Endothelial cell of umbilical vein (primary cell): Measurements from ENCODE around the gene TNIP1. TPM values are rescaled to one million over a fixed set of nuclear protein-coding genes. Genes with fewer than 3 reads are reported as not detected.

Experiments used
- BruUV-seq: library from RNA; stranded (reverse); fragments of 400-500 nt; replicated peaks from 2 replicates; lab custom pipeline; 2021; lab: Mats Ljungman, UMichigan
- CTCF ChIA-PET: fragments of 300-600, 350-600 bp; sonication (Branson Sonifier 250); formaldehyde crosslinking; loops from one replicate; lab custom pipeline; 2021; ENCODE audit warnings: antibody characterized with exemption, inconsistent platforms; lab: Charles Lee
- POLR2A ChIA-PET: fragments of 300-600, 350-600 bp; sonication (Branson Sonifier 250); formaldehyde crosslinking; loops from one replicate; lab custom pipeline; 2021; ENCODE audit warnings: antibody characterized with exemption, inconsistent platforms; lab: Charles Lee
- DNase-seq: peaks from one replicate; pipeline ENCODE4 v3.0.0-alpha.2; 2011; ENCODE audit warnings: low read depth, low spot score
- FAIRE-seq: peaks from 2 replicates; lab custom pipeline; 2011; peaks lifted over from hg19 to GRCh38; lab: Jason Lieb, UNC
- H2AFZ ChIP-seq: 2 replicates; pipeline ENCODE4 v1.6.0; 2012; ENCODE audit warnings: low read depth, low read length, control low read depth, inconsistent platforms
- H3K27ac ChIP-seq: 2 replicates; pipeline ENCODE4 v1.5.1; 2011; ENCODE audit warnings: low read depth, mild to moderate bottlenecking, control low read depth, low read length, moderate library complexity; ENCODE audit not compliant: insufficient read depth
- H3K27me3 ChIP-seq, 2 experiments: 2 replicates each; pipeline versions ENCODE4 v1.6.0 to v1.6.1; 2011; ENCODE audit warnings: low read length in 2 of 2, mixed read lengths in 1 of 2; ENCODE audit not compliant: control insufficient read depth in 2 of 2, insufficient read depth in 2 of 2
- H3K36me3 ChIP-seq, 2 experiments: 2 replicates in 1 of 2; 3 replicates in 1 of 2; pipeline ENCODE4 v1.5.1; 2011; ENCODE audit warnings: low read length in 2 of 2, mild to moderate bottlenecking in 1 of 2, moderate library complexity in 1 of 2; ENCODE audit not compliant: control insufficient read depth in 2 of 2, insufficient read depth in 2 of 2; ENCODE audit errors: extremely low read depth in 1 of 2
- H3K4me1 ChIP-seq: 3 replicates; pipeline ENCODE4 v1.5.1; 2011; ENCODE audit warnings: mild to moderate bottlenecking, low read length; ENCODE audit not compliant: control insufficient read depth, insufficient read depth; ENCODE audit errors: extremely low read depth
- H3K4me2 ChIP-seq: 2 replicates; pipeline ENCODE4 v1.6.1; 2011; ENCODE audit warnings: low read length, control low read depth, mixed read lengths; ENCODE audit not compliant: insufficient read depth
- H3K4me3 ChIP-seq, 3 experiments: fragments of 200-600 bp in 1 of 3; sonication (generic), shearing (Covaris generic) in 1 of 3; replicated peaks in 1 of 3; 2 replicates each; pipeline ENCODE4 v1.5.1; 2011 to 2016; ENCODE audit warnings: control low read depth in 3 of 3, low read length in 3 of 3, mild to moderate bottlenecking in 2 of 3, inconsistent platforms in 1 of 3, low read depth in 1 of 3, moderate library complexity in 1 of 3; ENCODE audit not compliant: insufficient read depth in 1 of 3
- H3K79me2 ChIP-seq: 2 replicates; pipeline ENCODE4 v1.6.0; 2012; ENCODE audit warnings: low read length, inconsistent platforms; ENCODE audit not compliant: control insufficient read depth, insufficient read depth
- H3K9ac ChIP-seq: replicated peaks from 2 replicates; pipeline ENCODE3; 2011; ENCODE audit warnings: low read length, control low read depth; ENCODE audit not compliant: insufficient read depth; ENCODE audit errors: extremely low read depth
- H3K9me1 ChIP-seq: replicated peaks from 3 replicates; pipeline ENCODE4 v1.6.0; 2011; ENCODE audit warnings: mild to moderate bottlenecking, low read length; ENCODE audit not compliant: control insufficient read depth, insufficient read depth; ENCODE audit errors: extremely low read depth
- H3K9me3 ChIP-seq: replicated peaks from 2 replicates; pipeline ENCODE4 v1.5.1; 2012; ENCODE audit warnings: low read length, inconsistent platforms; ENCODE audit not compliant: control insufficient read depth, insufficient read depth
- H4K20me1 ChIP-seq: replicated peaks from 2 replicates; pipeline ENCODE3; 2011; ENCODE audit warnings: mild to moderate bottlenecking, low read length; ENCODE audit not compliant: control insufficient read depth, insufficient read depth; ENCODE audit errors: extremely low read depth
- EZH2 ChIP-seq: IDR thresholded peaks from 2 replicates; pipeline ENCODE4 v1.6.1; 2012; ENCODE audit warnings: borderline replicate concordance, low read depth, mild to moderate bottlenecking, moderate library complexity, low read length, inconsistent platforms; ENCODE audit not compliant: severe bottlenecking
- FOS ChIP-seq: IDR thresholded peaks from 2 replicates; pipeline ENCODE4 v1.6.1; 2011; ENCODE audit warnings: mild to moderate bottlenecking, low read length, moderate library complexity, borderline replicate concordance; ENCODE audit not compliant: insufficient read depth
- GATA2 ChIP-seq: IDR thresholded peaks from 2 replicates; pipeline ENCODE4 v1.7.0; 2011; ENCODE audit warnings: low read depth, mild to moderate bottlenecking, moderate library complexity, mixed read lengths, low read length; ENCODE audit not compliant: insufficient read length, insufficient read depth
- JUN ChIP-seq: IDR thresholded peaks from 2 replicates; pipeline ENCODE4 v1.6.1; 2011; ENCODE audit warnings: borderline replicate concordance, low read depth; ENCODE audit not compliant: insufficient read length, insufficient read depth
- MYC ChIP-seq: IDR thresholded peaks from one replicate; pipeline ENCODE4 v1.6.1; 2011; ENCODE audit warnings: mild to moderate bottlenecking, low read depth, low read length
- POLR2A ChIP-seq: IDR thresholded peaks from 2 replicates; pipeline ENCODE4 v1.6.1; 2012; ENCODE audit warnings: low read depth, mild to moderate bottlenecking, control low read depth, low read length
- dilution Hi-C: fragments of 300-500 bp; cut with MboI; formaldehyde crosslinking; loops from one replicate; pipeline ENCODE4 v1.15.0; 2019; ENCODE audit warnings: low sequenced_read_pairs; ENCODE audit not compliant: extremely low pct_ligation_motif_present
- intact Hi-C: fragments of 100-400 bp; cut with micrococcal nuclease; formaldehyde crosslinking; loops from one replicate; pipeline ENCODE4 v1.10.0; 2022
- polyA plus RNA-seq, 4 experiments: library from polyadenylated mRNA; depleted of rRNA in 3 of 4; stranded (reverse) in 3 of 4; unstranded in 1 of 4; fragments of >200 nt; gene quantifications; 2 replicates each; pipeline versions ENCODE4 v1.2.1 to v1.2.3, GENCODE V29; 2011 to 2012; ENCODE audit warnings: missing spikeins in 1 of 4
- total RNA-seq: library from RNA; stranded (reverse); gene quantifications from 2 replicates; pipeline ENCODE4 v1.2.3, GENCODE V29; 2021
- TF ChIP-seq, protein P1 (sequence below): IDR thresholded peaks from 2 replicates; pipeline ENCODE4 v1.6.1; 2011; ENCODE audit not compliant: insufficient read depth, insufficient read length
- TF ChIP-seq, protein P2 (sequence below), 2 donors: IDR thresholded peaks; 1 replicate in 1 of 2; 2 replicates in 1 of 2; pipeline ENCODE4 v1.5.1; 2011; ENCODE audit warnings: low read length in 2 of 2, mild to moderate bottlenecking in 2 of 2, moderate library complexity in 2 of 2, control low read depth in 1 of 2, inconsistent platforms in 1 of 2, low read depth in 1 of 2; ENCODE audit not compliant: insufficient read depth in 1 of 2; ENCODE audit errors: extremely low read depth in 1 of 2

TNIP1 gene
- total and polyA plus RNA-seq, 2 donors (not counting 3 experiments of a cell fraction or from before 2014, with no cell fraction given) = 43.0 to 96.8 TPM

DNA sequence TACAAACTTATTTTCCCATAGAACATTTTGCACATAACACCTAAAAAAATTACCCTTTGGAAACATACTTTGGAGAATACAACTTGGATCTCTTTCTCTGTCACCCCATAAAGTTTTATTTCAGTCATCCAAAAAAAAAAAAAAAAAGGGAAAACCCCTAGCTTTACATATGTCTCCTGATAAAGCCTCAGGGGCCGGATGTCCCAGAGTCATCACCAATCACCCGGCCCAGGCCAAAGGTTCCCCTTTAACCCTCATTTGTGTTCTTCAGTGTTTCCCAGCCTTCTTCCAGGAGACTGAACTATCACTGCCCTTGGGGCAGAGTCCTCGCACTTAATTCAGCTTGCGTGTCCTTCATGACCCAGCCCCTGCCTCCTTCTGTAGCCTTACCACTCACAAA, 48.0 kb upstream of the TNIP1 start:
- Histone ChIP-seq H4K20me1 (no peaks in the 10 kb centered on the region), H3K9me1 (no peaks in the 10 kb centered on the region), H3K36me3 (peaks cover 18 to 55% of the 10 kb centered on the region in 2 experiments), H3K27ac (no peak overlapping the region), H3K79me2 (no peaks in the 10 kb centered on the region), H3K27me3 (no peaks in the 10 kb centered on the region), H2AFZ (no peak overlapping the region), H3K4me3 (no peak overlapping the region), H3K4me1 (no peaks in the 10 kb centered on the region), H3K9ac (no peak overlapping the region), H3K9me3 (no peaks in the 10 kb centered on the region), H3K4me2 (no peak overlapping the region)
- BruUV-seq = no TSS peak
- dilution Hi-C loops = no loop called here
- FAIRE-seq = no peak
- TF ChIP-seq, protein P1, sequence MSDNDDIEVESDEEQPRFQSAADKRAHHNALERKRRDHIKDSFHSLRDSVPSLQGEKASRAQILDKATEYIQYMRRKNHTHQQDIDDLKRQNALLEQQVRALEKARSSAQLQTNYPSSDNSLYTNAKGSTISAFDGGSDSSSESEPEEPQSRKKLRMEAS = no peak
- TF ChIP-seq POLR2A (no peak), GATA2 (no peak), EZH2 (no peak), FOS (no peak), JUN (no peak), MYC (no peak)
- TF ChIP-seq, protein P2, sequence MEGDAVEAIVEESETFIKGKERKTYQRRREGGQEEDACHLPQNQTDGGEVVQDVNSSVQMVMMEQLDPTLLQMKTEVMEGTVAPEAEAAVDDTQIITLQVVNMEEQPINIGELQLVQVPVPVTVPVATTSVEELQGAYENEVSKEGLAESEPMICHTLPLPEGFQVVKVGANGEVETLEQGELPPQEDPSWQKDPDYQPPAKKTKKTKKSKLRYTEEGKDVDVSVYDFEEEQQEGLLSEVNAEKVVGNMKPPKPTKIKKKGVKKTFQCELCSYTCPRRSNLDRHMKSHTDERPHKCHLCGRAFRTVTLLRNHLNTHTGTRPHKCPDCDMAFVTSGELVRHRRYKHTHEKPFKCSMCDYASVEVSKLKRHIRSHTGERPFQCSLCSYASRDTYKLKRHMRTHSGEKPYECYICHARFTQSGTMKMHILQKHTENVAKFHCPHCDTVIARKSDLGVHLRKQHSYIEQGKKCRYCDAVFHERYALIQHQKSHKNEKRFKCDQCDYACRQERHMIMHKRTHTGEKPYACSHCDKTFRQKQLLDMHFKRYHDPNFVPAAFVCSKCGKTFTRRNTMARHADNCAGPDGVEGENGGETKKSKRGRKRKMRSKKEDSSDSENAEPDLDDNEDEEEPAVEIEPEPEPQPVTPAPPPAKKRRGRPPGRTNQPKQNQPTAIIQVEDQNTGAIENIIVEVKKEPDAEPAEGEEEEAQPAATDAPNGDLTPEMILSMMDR (IDR thresholded peaks at IDR 0.05; ENCODE audit: extremely low read depth in 1 of 2, insufficient read depth in 1 of 2, low read depth in 1 of 2, low read length in 2 of 2) = no peak
- intact Hi-C loops = loop anchor here (5.0 kb wide), 1 partner anchor 188 kb away; no protein-coding TSS in a partner anchor
- POLR2A ChIA-PET = no interaction called here
- DNase-seq = no peak
- CTCF ChIA-PET = interaction anchor here (1.1 to 10.2 kb wide), 5 partner anchors 29 to 127 kb away, joined by 3 to 409 read pairs (median 14); partner anchors contain the start of gene ANXA6
